Kidney epithelial cell (primary cell): ENCODE data around the gene NAAA. TPM values are rescaled to one million over a fixed set of nuclear protein-coding genes. Genes with fewer than 3 reads are reported as not detected.

Experiments
- DNase-seq: peaks from one replicate; pipeline ENCODE4 v3.0.0-alpha.2; 2010; ENCODE audit warnings: low read depth
- H3K27me3 ChIP-seq: 2 replicates; pipeline ENCODE4 v1.6.0; 2011; ENCODE audit warnings: low read length; ENCODE audit not compliant: control insufficient read depth, insufficient read depth
- H3K36me3 ChIP-seq: 2 replicates; pipeline ENCODE4 v1.5.1; 2011; ENCODE audit warnings: low read length; ENCODE audit not compliant: control insufficient read depth, insufficient read depth
- H3K4me3 ChIP-seq: 2 replicates; pipeline ENCODE4 v1.5.1; 2011; ENCODE audit warnings: low read depth, mild to moderate bottlenecking, control low read depth, low read length
- total RNA-seq: library from RNA; depleted of rRNA; stranded (reverse); fragments of >200 nt; gene quantifications from 2 replicates; pipeline ENCODE4 v1.2.3, GENCODE V29; 2015
- TF ChIP-seq, protein P1 (sequence below): IDR thresholded peaks from 2 replicates; pipeline ENCODE4 v1.5.1; 2011; ENCODE audit warnings: mild to moderate bottlenecking, moderate library complexity, low read length, control low read depth, inconsistent platforms; ENCODE audit not compliant: insufficient read depth, poor library complexity, severe bottlenecking

The NAAA gene
- total RNA-seq, 1 donor from 2014 or later: 13.2 TPM

DNA sequence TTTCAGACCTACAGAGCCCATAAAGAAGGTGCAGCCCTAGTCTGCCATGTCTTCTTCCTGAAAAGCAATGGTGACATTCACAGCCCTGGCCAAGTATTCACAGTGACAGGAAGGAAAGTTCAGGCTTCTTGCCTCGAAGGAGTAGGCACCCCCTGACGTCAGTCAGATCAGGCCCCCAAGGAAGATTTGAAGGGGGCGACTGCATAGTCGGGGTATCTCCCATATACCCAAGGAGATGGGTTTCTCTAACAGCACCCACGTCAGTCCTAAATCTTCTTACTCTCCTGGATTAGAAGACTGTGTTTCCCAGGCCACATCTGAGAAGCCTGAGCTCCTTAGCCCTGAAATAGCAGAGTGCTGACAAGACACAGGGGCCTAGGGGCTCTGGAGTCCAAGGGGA is 38.5 kb downstream of the NAAA start, which contains the start of gene PPEF2:
Gene PPEF2 (minus strand): TSS at position 101 of the 400 bp plus-strand sequence. CDS start 6,127 bp downstream, outside the sequence.
- Histone ChIP-seq H3K27me3 (no peaks in the 10 kb centered on the region), H3K4me3 (no peak within 1 kb of the TSS), H3K36me3 (no peaks in the 10 kb centered on the region)
- TF ChIP-seq, protein P1, sequence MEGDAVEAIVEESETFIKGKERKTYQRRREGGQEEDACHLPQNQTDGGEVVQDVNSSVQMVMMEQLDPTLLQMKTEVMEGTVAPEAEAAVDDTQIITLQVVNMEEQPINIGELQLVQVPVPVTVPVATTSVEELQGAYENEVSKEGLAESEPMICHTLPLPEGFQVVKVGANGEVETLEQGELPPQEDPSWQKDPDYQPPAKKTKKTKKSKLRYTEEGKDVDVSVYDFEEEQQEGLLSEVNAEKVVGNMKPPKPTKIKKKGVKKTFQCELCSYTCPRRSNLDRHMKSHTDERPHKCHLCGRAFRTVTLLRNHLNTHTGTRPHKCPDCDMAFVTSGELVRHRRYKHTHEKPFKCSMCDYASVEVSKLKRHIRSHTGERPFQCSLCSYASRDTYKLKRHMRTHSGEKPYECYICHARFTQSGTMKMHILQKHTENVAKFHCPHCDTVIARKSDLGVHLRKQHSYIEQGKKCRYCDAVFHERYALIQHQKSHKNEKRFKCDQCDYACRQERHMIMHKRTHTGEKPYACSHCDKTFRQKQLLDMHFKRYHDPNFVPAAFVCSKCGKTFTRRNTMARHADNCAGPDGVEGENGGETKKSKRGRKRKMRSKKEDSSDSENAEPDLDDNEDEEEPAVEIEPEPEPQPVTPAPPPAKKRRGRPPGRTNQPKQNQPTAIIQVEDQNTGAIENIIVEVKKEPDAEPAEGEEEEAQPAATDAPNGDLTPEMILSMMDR: no peak
- no peak for DNase-seq

- DNase-seq: no peak
- Histone ChIP-seq H3K4me3 (no peak overlapping the region), H3K36me3 (no peaks in the 10 kb centered on the region), H3K27me3 (no peaks in the 10 kb centered on the region)
- TF ChIP-seq, protein P1: no peak
Measured at GRCh38 chr4:75898536-75898935, 42.3 kb downstream of the NAAA start.

DNA sequence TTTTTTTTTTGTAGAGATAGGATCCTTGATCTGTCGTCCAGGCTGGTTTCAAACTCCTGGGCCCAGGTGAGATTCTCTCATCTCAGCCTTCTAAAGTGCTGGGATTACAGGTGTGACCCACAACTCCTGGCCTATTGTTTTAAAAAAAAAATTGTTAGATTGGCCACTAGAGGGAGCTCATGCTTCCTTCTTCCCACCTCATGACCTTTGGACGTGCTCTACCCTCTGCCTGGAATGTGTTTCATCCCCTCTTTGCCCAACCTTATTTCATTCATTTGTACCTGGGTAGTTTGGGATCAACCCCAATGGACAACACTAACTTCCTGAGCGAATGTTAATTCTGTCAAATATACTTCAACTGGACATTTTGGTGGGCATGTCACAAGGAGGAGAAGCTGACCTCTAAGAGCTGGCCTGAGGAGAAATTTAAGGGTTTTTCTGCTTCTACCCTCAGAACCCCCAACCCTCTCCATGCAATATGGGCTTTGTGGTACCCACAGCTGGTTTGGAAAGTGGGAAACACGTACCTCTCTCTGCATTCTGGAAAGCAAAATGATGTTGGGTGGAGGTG is 45.0 kb downstream of the NAAA start:
- no peak overlapping the region for H3K4me3 ChIP-seq
- no peaks in the 10 kb centered on the region for H3K27me3 ChIP-seq
- H3K36me3 ChIP-seq: no peaks in the 10 kb centered on the region
- TF ChIP-seq, protein P1: peak; percentile 59
- DNase-seq: no peak

DNA sequence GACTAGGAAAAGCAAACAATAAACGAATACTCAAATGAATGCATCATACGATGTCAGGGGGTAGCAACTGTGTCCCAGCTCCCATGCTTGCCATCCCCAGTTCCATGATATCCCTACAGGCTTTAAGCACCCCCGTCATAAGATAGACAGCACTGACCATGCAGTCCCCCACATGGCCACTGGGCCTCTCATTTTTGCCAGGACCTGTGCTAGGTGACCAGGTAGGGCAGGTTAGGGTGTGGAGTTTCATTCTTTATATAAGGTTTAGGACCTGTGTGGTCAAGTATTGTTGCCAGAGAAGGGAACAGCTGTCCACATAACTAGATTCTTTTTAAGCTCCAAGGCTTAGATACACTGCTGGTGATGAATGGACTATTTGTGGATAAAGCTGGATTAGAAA is 48.3 kb downstream of the NAAA start:
- TF ChIP-seq, protein P1: peak; percentile 3
- H3K36me3 ChIP-seq: no peaks in the 10 kb centered on the region
- no peak for DNase-seq

DNA sequence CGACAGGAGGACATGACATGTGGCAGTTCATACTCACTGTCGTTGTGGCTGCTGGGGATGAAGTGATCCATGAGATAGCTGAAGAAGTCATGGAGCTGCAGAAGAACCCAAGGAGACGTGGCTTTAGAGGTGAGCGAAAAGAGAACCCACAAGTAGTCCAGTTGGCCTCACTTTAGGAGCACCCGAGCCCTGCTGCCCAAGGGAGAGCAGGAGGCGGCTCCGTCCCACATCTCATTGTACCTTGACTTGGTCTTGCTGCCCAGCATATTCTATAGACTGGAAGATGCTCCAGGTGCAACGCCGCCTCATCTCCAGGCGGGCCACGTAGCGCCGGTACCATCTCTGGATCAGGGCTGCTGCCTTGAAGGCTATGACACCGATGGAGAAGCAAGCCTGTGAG is 49.2 kb downstream of the NAAA start:
- no peaks in the 10 kb centered on the region for H3K27me3 ChIP-seq
- DNase-seq: no peak
- TF ChIP-seq, protein P1: no peak
- no peaks in the 10 kb centered on the region for H3K36me3 ChIP-seq
- no peak overlapping the region for H3K4me3 ChIP-seq

More for the DNA sequence above, 48.3 kb downstream of the NAAA start:
- Histone ChIP-seq H3K4me3 (no peak overlapping the region), H3K27me3 (no peaks in the 10 kb centered on the region)
